ENCODE measurements around the gene SEC14L2.

DNA sequence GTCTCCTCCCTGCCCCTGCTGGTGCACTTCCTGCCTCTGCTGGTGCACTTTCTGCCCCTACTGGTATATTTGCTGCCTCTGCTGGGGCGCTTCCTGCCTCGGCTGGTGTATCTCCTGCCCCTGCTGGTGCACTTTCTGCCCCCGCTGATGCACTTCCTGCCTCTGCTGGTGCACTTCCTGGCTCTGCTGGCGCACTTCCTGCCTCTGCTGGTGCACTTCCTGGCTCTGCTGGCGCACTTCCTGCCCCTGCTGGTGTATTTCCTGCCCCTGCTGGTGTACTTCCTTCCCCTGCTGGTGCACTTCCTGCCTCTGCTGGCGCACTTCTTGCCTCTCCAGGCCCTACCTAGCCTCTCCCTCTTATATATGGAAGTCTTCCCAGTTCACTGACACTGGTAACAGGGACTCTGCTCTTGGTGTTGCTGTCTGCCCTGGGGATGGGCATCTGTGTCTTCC lies 38.9 kb downstream of the SEC14L2 start:
- TF ChIP-seq POLR2A (IDR thresholded peaks at IDR 0.05; ENCODE audit: low read depth, low read length) (no peak), RFX5 (IDR thresholded peaks at IDR 0.05; ENCODE audit: low read depth, low read length) (no peak), MAZ (IDR thresholded peaks at IDR 0.05; ENCODE audit: borderline replicate concordance, low read depth, low read length) (no peak), SMC3 (IDR thresholded peaks at IDR 0.05; ENCODE audit: low read depth, low read length) (no peak), MXI1 (IDR thresholded peaks at IDR 0.05; ENCODE audit: borderline replicate concordance, low read depth, low read length) (no peak)
- TF ChIP-seq, protein P1, sequence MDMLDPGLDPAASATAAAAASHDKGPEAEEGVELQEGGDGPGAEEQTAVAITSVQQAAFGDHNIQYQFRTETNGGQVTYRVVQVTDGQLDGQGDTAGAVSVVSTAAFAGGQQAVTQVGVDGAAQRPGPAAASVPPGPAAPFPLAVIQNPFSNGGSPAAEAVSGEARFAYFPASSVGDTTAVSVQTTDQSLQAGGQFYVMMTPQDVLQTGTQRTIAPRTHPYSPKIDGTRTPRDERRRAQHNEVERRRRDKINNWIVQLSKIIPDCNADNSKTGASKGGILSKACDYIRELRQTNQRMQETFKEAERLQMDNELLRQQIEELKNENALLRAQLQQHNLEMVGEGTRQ (IDR thresholded peaks at IDR 0.05; ENCODE audit: low read depth, low read length): no peak
- TF ChIP-seq, protein P2, sequence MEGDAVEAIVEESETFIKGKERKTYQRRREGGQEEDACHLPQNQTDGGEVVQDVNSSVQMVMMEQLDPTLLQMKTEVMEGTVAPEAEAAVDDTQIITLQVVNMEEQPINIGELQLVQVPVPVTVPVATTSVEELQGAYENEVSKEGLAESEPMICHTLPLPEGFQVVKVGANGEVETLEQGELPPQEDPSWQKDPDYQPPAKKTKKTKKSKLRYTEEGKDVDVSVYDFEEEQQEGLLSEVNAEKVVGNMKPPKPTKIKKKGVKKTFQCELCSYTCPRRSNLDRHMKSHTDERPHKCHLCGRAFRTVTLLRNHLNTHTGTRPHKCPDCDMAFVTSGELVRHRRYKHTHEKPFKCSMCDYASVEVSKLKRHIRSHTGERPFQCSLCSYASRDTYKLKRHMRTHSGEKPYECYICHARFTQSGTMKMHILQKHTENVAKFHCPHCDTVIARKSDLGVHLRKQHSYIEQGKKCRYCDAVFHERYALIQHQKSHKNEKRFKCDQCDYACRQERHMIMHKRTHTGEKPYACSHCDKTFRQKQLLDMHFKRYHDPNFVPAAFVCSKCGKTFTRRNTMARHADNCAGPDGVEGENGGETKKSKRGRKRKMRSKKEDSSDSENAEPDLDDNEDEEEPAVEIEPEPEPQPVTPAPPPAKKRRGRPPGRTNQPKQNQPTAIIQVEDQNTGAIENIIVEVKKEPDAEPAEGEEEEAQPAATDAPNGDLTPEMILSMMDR (conservative IDR thresholded peaks at IDR 0.05; ENCODE audit: low read depth, low read length): no peak
- TF ChIP-seq, protein P3, sequence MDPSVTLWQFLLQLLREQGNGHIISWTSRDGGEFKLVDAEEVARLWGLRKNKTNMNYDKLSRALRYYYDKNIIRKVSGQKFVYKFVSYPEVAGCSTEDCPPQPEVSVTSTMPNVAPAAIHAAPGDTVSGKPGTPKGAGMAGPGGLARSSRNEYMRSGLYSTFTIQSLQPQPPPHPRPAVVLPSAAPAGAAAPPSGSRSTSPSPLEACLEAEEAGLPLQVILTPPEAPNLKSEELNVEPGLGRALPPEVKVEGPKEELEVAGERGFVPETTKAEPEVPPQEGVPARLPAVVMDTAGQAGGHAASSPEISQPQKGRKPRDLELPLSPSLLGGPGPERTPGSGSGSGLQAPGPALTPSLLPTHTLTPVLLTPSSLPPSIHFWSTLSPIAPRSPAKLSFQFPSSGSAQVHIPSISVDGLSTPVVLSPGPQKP (IDR thresholded peaks at IDR 0.05; ENCODE audit: borderline replicate concordance, low read depth, low read length): no peak
